ENCODE results near the gene KIAA1210. TPM values are rescaled to one million over a fixed set of nuclear protein-coding genes. Genes with fewer than 3 reads are reported as not detected.

KIAA1210 gene
- total RNA-seq, 1 experiment from 2014 or later, result not detected

GRCh38 chrX:119101168-119101567 is 26.4 kb downstream of the KIAA1210 start:
- H3K27me3 ChIP-seq (ENCODE audit: insufficient read depth, low read length), result no peaks in the 10 kb centered on the region
- no peak overlapping the region for H3K27ac ChIP-seq (ENCODE audit: low read depth, low read length)
- TF ChIP-seq REST (IDR thresholded peaks at IDR 0.05; ENCODE audit: low read depth), result no peak
- TF ChIP-seq, protein P1, sequence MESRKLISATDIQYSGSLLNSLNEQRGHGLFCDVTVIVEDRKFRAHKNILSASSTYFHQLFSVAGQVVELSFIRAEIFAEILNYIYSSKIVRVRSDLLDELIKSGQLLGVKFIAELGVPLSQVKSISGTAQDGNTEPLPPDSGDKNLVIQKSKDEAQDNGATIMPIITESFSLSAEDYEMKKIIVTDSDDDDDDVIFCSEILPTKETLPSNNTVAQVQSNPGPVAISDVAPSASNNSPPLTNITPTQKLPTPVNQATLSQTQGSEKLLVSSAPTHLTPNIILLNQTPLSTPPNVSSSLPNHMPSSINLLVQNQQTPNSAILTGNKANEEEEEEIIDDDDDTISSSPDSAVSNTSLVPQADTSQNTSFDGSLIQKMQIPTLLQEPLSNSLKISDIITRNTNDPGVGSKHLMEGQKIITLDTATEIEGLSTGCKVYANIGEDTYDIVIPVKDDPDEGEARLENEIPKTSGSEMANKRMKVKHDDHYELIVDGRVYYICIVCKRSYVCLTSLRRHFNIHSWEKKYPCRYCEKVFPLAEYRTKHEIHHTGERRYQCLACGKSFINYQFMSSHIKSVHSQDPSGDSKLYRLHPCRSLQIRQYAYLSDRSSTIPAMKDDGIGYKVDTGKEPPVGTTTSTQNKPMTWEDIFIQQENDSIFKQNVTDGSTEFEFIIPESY (IDR thresholded peaks at IDR 0.05; ENCODE audit: extremely low read depth, insufficient replicate concordance, low read length), result no peak
- H3K9me3 ChIP-seq (ENCODE audit: control insufficient read depth in 1 of 2, insufficient read depth in 1 of 2, low read depth in 1 of 2, low read length in 2 of 2), result no peaks in the 10 kb centered on the region
- H3K9ac ChIP-seq (ENCODE audit: low read length), result no peak overlapping the region
- no peaks in the 10 kb centered on the region for H3K9me2 ChIP-seq (ENCODE audit: insufficient read depth)
- ChIA-PET CTCF (interaction anchor here (1.2 kb wide), 1 partner anchor 18 kb away, joined by 3 read pairs; no protein-coding TSS in a partner anchor), POLR2A (no interaction called here), RAD21 (ENCODE audit: low non-redundant PET in 1 of 2, low total read pairs in 2 of 2, uncharacterized antibody in 2 of 2, unreplicated experiment in 2 of 2) (no interaction called here)
- ATAC-seq (no peak), DNase-seq (ENCODE audit: low read depth, low spot score) (no peak)
- no TSS peak for BruUV-seq (replicated peaks)
- no peak overlapping the region for H2AFZ ChIP-seq (ENCODE audit: low read depth, low read length, poor library complexity, severe bottlenecking)
- no peaks in the 10 kb centered on the region for H4K20me1 ChIP-seq (ENCODE audit: insufficient read depth)
- H3K36me3 ChIP-seq (ENCODE audit: control insufficient read depth in 1 of 2, insufficient read depth in 2 of 2, low read length in 2 of 2), result no peaks in the 10 kb centered on the region
- no peaks in the 10 kb centered on the region for H3K4me1 ChIP-seq (ENCODE audit: control insufficient read depth in 1 of 2, insufficient read depth in 2 of 2, low read length in 2 of 2)
- H3K4me2 ChIP-seq (ENCODE audit: low read length), result no peak overlapping the region
- intact Hi-C loops (cut with micrococcal nuclease), result no loop called here
- no peak overlapping the region for H3K4me3 ChIP-seq (replicated peaks in 1 of 2; ENCODE audit: low read depth in 1 of 2, low read length in 2 of 2)
- no peaks in the 10 kb centered on the region for H3K79me2 ChIP-seq (ENCODE audit: insufficient read depth, low read length)

DNA sequence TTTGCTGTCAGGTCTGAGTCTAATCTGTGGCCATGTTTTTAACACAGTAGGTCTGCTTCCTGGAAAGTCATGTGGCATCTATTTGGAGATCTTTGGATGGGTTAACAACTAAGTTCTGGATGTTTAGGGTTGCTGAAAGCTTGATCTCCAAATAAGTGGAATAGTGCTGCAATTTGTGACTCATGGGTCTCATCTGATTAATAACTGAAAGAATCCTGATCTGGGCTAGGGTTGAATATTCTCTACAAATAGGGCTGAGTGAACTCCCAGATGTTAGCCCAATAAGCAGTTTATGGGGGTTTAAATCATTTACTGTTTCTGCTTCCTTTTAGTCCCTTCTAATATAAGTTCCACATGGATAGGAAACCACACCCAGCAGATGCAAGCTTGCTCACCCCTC is 31.7 kb downstream of the KIAA1210 start:
- intact Hi-C loops (cut with micrococcal nuclease), result no loop called here
- Histone ChIP-seq H3K79me2 (ENCODE audit: insufficient read depth, low read length) (no peaks in the 10 kb centered on the region), H3K27me3 (ENCODE audit: insufficient read depth, low read length) (no peaks in the 10 kb centered on the region), H3K4me3 (replicated peaks in 1 of 2; ENCODE audit: low read depth in 1 of 2, low read length in 2 of 2) (no peak overlapping the region), H3K27ac (ENCODE audit: low read depth, low read length) (no peak overlapping the region), H2AFZ (ENCODE audit: low read depth, low read length, poor library complexity, severe bottlenecking) (no peak overlapping the region), H3K9me3 (ENCODE audit: control insufficient read depth in 1 of 2, insufficient read depth in 1 of 2, low read depth in 1 of 2, low read length in 2 of 2) (no peaks in the 10 kb centered on the region), H3K36me3 (ENCODE audit: control insufficient read depth in 1 of 2, insufficient read depth in 2 of 2, low read length in 2 of 2) (no peaks in the 10 kb centered on the region), H4K20me1 (ENCODE audit: insufficient read depth) (no peaks in the 10 kb centered on the region), H3K4me2 (ENCODE audit: low read length) (no peak overlapping the region), H3K9ac (ENCODE audit: low read length) (no peak overlapping the region), H3K4me1 (ENCODE audit: control insufficient read depth in 1 of 2, insufficient read depth in 2 of 2, low read length in 2 of 2) (no peaks in the 10 kb centered on the region), H3K9me2 (ENCODE audit: insufficient read depth) (no peaks in the 10 kb centered on the region)
- CTCF ChIA-PET, result no interaction called here
- POLR2A ChIA-PET, result no interaction called here
- RAD21 ChIA-PET (ENCODE audit: low non-redundant PET in 1 of 2, low total read pairs in 2 of 2, uncharacterized antibody in 2 of 2, unreplicated experiment in 2 of 2), result no interaction called here
- DNase-seq (ENCODE audit: low read depth, low spot score) (no peak), ATAC-seq (no peak)
- no TSS peak for BruUV-seq (replicated peaks)
- no peak for TF ChIP-seq REST (IDR thresholded peaks at IDR 0.05; ENCODE audit: low read depth)
- TF ChIP-seq CBX3 (IDR thresholded peaks at IDR 0.05; ENCODE audit: low read depth), result no peak
- TF ChIP-seq TCF7L2 (IDR thresholded peaks at IDR 0.05; ENCODE audit: borderline replicate concordance, extremely low read depth, insufficient read depth, insufficient read length), result no peak
- TF ChIP-seq MAX (IDR thresholded peaks at IDR 0.05), result no peak
- TF ChIP-seq ZNF274 (IDR thresholded peaks at IDR 0.05; ENCODE audit: low read depth, low read length), result no peak
- TF ChIP-seq SRF (IDR thresholded peaks at IDR 0.05; ENCODE audit: low read depth), result no peak
- no peak for TF ChIP-seq RAD21 (IDR thresholded peaks at IDR 0.05; ENCODE audit: low read depth)
